NCI-H460 (cell line): ENCODE measurements around the gene UBFD1. TPM values are rescaled to one million over a fixed set of nuclear protein-coding genes. Genes with fewer than 3 reads are reported as not detected.
"Not testable (repeated sequence)": the region's sequence is repeated elsewhere in the genome, so short reads cannot be mapped to it uniquely, and the experiment has no call there.

ENCODE experiments used
- DNase-seq: peaks from one replicate; pipeline ENCODE4 v3.0.0-alpha.2; 2016; ENCODE audit warnings: low read depth; ENCODE audit errors: extremely low read depth
- total RNA-seq: library from RNA; depleted of rRNA; stranded (reverse); fragments of >200 nt; shearing (Covaris generic); gene quantifications from 2 replicates; pipeline ENCODE4 v1.2.3, GENCODE V29; 2014; rRNA removed

Gene UBFD1
- total RNA-seq, 1 experiment from 2014 or later = 59.6 TPM

DNA sequence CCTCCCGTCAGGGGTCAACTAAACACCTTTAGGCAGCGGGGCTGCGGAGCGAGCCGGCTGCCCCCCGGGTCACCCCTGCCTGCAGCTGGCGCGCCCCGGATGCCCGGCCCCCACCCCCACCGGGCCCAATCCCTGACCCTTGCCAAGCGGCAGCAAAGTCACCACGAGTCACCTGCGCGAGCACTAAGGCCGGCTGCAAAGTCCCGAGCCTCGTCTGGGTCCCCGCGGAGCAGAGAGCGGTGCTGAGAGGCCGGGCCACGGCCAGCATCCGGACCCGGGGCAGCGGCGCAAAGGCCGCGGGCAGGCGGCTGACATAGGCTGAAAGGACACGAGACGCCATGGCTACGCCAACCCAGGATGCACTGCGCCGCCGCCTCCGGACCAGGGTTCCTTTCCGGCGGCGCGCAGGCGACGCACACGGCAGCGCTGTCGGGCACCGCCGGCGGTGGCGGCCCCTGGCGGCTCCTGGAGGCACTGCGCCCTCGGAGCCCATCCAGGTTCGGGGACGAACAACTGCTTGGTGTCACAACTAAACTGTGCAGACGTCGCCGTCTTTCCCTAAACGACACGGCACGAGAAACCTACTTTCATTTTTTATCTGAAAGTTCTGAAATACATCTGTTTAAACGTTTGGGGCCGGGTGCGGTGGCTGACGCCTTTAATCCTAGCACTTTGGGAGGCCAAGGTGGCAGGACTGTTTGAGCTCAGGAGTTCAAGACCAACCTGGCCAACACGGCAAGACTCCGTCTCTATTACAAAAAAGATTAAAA is 38.6 kb downstream of the UBFD1 start, which contains the start of gene NDUFAB1:
NDUFAB1 (minus strand) TSS at position 366 of the 770 bp plus-strand sequence; CDS start at position 340, 26 bp downstream.
- peak; percentile 83 for DNase-seq

DNA sequence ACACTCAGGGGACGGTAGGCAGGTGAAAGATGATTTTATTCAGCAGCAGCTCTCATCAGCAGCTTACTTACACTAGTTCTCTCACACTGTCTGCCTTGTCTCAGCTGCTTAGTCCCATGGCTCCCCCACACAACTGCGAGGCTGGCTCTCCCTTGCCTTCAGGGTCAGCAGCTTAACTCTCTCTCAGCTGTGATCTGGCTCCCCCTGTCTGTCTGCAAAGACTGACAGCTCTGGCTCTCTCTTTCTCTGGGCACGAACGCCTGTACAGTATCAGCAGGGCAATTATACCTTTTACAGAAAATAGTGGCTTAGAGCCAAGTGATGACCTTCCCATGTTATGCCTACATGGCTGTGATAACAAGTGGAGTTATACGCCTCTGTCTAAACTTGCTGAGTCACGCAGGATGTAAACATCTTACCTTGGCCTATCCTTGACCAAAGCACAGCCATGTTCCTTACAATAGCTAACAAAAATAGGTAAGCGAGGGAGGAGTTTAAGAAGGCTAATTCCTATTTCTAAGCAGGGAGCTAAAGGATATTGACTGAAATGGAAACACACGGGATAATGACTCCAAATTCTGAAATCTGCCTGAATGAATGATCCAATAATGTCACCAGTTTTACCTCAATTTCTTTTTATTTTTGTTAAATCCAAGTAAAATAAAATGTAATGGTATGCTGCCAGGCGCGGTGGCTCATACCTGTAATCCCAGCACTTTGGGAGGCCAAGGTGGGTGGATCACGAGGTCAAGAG is 39.7 kb downstream of the UBFD1 start:
- DNase-seq = peak; percentile 38

DNA sequence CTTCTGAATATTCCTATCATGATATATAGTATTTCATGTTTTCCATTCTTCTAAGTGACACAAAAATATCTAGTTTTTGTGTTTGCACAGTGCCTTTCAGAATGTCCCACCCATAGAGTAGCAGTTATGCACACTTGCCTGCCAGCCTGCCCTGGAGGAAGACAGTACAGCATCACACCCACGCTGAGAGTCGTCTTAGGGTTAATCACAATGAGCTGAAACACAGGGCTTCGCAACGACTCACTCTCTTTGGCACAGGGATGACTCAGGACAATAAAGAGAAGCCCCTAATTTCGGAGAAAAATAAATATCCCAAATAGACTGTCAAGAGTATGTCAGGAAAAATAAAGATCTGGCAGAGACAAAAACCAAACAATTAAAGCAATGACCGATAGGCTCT is 50.2 kb downstream of the UBFD1 start:
- no peak for DNase-seq

DNA sequence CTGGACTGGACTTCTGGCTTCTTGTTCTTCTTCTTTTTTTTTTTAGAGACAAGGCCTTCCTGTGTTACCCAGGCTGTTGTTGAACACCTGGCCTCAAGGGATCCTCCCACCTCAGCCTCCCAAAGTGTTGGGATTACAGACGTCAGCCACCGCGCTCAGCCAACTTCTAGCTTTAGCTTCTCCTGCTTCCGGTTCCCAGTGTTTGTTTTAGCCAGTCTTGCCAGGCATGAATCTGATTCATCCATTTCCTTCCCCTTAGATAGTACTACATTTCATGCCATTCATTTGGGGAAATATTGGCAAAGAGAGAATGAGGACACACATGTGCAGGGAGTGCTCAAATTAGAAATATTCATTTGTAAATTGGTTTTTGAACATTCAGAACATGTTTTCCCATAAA is 50.7 kb downstream of the UBFD1 start:
- no peak for DNase-seq

DNA sequence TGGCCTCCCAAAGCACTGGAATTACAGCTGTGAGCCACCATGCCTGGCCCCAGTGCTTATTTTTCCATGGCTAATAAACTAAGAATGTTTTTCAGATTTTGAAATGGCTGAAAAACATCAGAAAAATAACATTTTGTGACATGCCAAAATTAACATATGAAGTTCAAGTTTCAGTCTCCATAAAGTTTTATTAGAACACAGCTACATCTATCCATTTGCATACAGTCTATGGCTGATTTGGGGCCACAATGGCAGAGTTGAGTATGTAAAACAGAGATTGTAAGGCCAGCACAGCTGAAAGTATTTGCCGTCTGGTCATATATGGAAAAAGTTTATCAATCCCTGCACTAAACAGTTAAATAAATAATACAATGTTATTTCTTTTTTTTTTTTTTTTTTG is 52.4 kb downstream of the UBFD1 start:
- DNase-seq = no peak

DNA sequence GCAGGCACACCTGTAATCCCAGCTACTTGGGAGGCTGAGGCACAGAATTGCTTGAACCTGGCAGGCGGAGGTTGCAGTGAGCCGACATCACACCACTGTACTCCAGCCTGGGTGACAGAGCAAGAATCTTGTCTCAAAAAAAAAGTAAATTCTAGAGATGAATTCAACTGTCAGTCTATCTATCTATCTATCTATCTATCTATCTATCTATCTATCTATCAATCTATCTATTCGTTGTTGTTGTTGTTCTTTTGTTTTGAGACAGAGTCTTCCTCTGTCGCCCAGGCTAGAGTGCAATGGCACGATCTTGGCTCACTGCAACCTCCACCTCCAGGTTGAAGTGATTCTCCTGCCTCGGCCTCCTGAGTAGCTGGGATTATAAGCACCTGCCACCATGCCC is 53.4 kb downstream of the UBFD1 start:
- DNase-seq = not testable (repeated sequence)

DNA sequence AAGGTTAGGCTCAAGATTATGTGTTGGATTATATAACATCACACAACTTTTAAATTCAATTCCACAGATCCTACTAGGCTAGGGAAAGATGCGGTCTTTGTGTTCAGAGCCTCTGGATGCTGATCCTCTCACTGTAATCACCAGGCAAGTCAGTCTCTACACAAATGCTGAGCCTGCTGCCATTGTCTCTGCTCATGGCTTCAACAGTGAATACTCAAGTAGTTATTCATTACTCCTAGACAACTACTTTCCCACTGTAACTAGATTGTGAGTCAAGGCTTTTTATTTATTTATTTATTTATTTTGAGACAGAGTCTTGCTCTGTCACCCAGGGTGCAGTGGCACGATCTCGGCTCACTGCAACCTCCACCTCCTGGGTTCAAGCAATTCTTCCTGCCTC is 54.4 kb downstream of the UBFD1 start:
- no peak for DNase-seq

DNA sequence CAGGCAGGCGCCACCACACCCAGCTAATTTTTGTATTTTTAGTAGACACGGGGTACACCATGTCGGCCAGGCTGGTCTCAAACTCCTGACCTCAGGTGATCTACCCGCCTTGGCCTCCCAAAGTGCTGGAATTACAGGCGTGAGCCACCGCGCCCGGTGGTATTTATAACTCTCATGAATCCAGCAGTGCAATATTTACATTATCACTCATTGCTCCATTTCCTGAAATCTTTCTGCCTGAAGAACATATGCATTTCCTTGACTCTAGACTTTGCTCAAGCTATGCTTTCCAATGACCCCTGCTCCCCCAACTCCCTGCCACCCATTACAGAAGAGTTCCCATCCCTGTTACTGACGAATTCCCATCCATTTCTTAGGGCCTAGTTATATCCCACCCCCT is 58.3 kb downstream of the UBFD1 start:
- DNase-seq = no peak

Other genes starting within 250 kb of the UBFD1 start
- gene COG7, start 104.5 kb upstream of the UBFD1 start, total RNA-seq = 15.8 and 22.4 TPM in 2 replicates
- 17.1 and 17.5 TPM in 2 replicates for gene GGA2, start 47.2 kb upstream of the UBFD1 start, total RNA-seq
- 28.9 and 32.4 TPM in 2 replicates for gene EARS2, start 377 bp upstream of the UBFD1 start, total RNA-seq
- gene NDUFAB1, start 38.6 kb downstream of the UBFD1 start, total RNA-seq = 195 and 207 TPM in 2 replicates
- gene PALB2, start 83.6 kb downstream of the UBFD1 start, total RNA-seq = 22.1 and 22.4 TPM in 2 replicates
- gene DCTN5, start 83.7 kb downstream of the UBFD1 start, total RNA-seq = 40.3 and 49.1 TPM in 2 replicates
- 59.1 and 66.3 TPM in 2 replicates for gene PLK1, start 121.2 kb downstream of the UBFD1 start, total RNA-seq
- not detected in 2 replicates for gene ERN2, start 155.5 kb downstream of the UBFD1 start, total RNA-seq
- not detected in 2 replicates for gene CHP2, start 197.3 kb downstream of the UBFD1 start, total RNA-seq